ENCODE results near the gene LRIT3. TPM values are rescaled to one million over a fixed set of nuclear protein-coding genes. Genes with fewer than 3 reads are reported as not detected.

Gene LRIT3
- total and polyA plus RNA-seq, 2 of the 8 experiments (the other 6 are each of a cell fraction or from before 2014, with no cell fraction given), result 0.11 TPM; not detected in 1

DNA sequence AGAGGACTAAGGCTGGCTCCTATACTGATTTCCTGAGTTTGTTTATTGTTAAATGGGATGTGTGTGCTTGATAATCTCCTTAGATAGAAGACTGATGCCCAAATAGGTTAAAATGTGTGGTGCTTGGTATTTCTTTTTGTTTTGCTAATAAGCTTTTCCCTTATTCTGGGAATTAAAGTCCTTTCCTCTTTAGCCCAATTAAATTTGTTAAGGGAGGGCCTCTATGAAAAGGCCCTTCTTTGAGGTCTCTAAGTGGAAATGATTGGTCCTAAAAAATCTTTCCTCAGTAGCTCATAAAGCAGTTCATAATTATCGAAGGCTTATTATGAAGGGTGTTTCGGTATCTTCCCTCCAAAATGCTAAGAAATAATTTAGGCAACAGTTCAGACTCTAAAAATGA lies 20.2 kb upstream of the LRIT3 start, which contains the start of gene RRH:
Gene RRH (plus strand): TSS at position 301 of the 400 bp plus-strand sequence. CDS start 56 bp downstream, at position 357.
- H2BK20ac ChIP-seq (ENCODE audit: low read length), result no peak within 1 kb of the TSS
- H3K23me2 ChIP-seq (ENCODE audit: low read depth, low read length), result no peaks in the 10 kb centered on the region; the same call in 1 of the 2 replicates
- no peak within 1 kb of the TSS for H2AK5ac ChIP-seq (ENCODE audit: low read depth, low read length)
- H3K14ac ChIP-seq (ENCODE audit: insufficient read length), result no peak within 1 kb of the TSS
- H3K79me2 ChIP-seq (ENCODE audit: control insufficient read depth in 1 of 2, insufficient read depth in 2 of 2, low read length in 2 of 2), result no peaks in the 10 kb centered on the region
- H3K4me3 ChIP-seq (ENCODE audit: extremely low read depth in 1 of 4, insufficient read depth in 2 of 4, low read depth in 3 of 4, low read length in 4 of 4), result no peak within 1 kb of the TSS
- H3K18ac ChIP-seq (ENCODE audit: extremely low read depth, low read length), result no peak within 1 kb of the TSS
- no peak within 1 kb of the TSS for H3K56ac ChIP-seq (replicated peaks; ENCODE audit: insufficient read length, low read depth, low read length)
- no peaks in the 10 kb centered on the region for H3K79me1 ChIP-seq (ENCODE audit: low read depth, low read length)
- no peaks in the 10 kb centered on the region for H3K4me1 ChIP-seq (replicated peaks in 1 of 4; ENCODE audit: control insufficient read depth in 3 of 4, insufficient read depth in 4 of 4, low read length in 3 of 4)
- no peak for TF ChIP-seq CREB1 (IDR thresholded peaks at IDR 0.05)
- no peak for TF ChIP-seq SP2 (IDR thresholded peaks at IDR 0.05; ENCODE audit: low read length)
- TF ChIP-seq BRCA1 (IDR thresholded peaks at IDR 0.05; ENCODE audit: low read depth, low read length), result no peak
- no peak for TF ChIP-seq PHF8 (conservative IDR thresholded peaks at IDR 0.05; ENCODE audit: low read depth, low read length)
- no peak for TF ChIP-seq BCL11A (IDR thresholded peaks at IDR 0.05; ENCODE audit: low read depth in 2 of 2, low read length in 2 of 2)
- no peak for TF ChIP-seq CHD2 (IDR thresholded peaks at IDR 0.05; ENCODE audit: low read length)
- TF ChIP-seq RNF2 (IDR thresholded peaks at IDR 0.05; ENCODE audit: borderline replicate concordance, low read depth, low read length, missing control alignments, poor library complexity, severe bottlenecking), result no peak
- TF ChIP-seq SIX5 (IDR thresholded peaks at IDR 0.05; ENCODE audit: low read depth, low read length), result no peak
- ChIA-PET POLR2A (ENCODE audit: partially characterized antibody) (interaction anchor here (0.6 kb wide), 1 partner anchor 106 kb away, joined by 3 read pairs; no protein-coding TSS in a partner anchor), CTCF (ENCODE audit: partially characterized antibody) (interaction anchor here (0.6 to 3.8 kb wide), 6 partner anchors 11 to 1952 kb away, joined by 3 to 10 read pairs (median 4); no protein-coding TSS in a partner anchor)
- H3K9me3 ChIP-seq (ENCODE audit: insufficient read depth in 2 of 2, low read depth in 1 of 2, low read length in 1 of 2), result no peaks in the 10 kb centered on the region
- FAIRE-seq (no peak), DNase-seq (ENCODE audit: low read depth in 1 of 2, low spot score in 2 of 2) (no peak)
- H4K91ac ChIP-seq (replicated peaks; ENCODE audit: insufficient read length, low read length), result no peak within 1 kb of the TSS
- no peak within 1 kb of the TSS for H4K8ac ChIP-seq (ENCODE audit: extremely low read depth, insufficient read depth, low read length)
- H3K4me2 ChIP-seq (ENCODE audit: insufficient read depth in 1 of 2, low read depth in 2 of 2, low read length in 2 of 2), result no peak within 1 kb of the TSS
- H2BK5ac ChIP-seq (ENCODE audit: low read depth, low read length), result no peak within 1 kb of the TSS
- H2AFZ ChIP-seq (ENCODE audit: low read length), result no peak within 1 kb of the TSS
- H4K20me1 ChIP-seq (replicated peaks in 1 of 2; ENCODE audit: control insufficient read depth in 1 of 2, insufficient read depth in 2 of 2, low read length in 2 of 2), result no peaks in the 10 kb centered on the region
- H3K27me3 ChIP-seq (replicated peaks in 1 of 4; ENCODE audit: control insufficient read depth in 3 of 4, extremely low read depth in 1 of 4, insufficient read depth in 3 of 4, low read length in 3 of 4), result no peaks in the 10 kb centered on the region
- H3K36me3 ChIP-seq (ENCODE audit: control insufficient read depth in 2 of 4, insufficient read depth in 4 of 4, low read length in 3 of 4), result peaks cover 0 to 32% (median 15%) of the 10 kb centered on the region in 4 experiments; a peak in 6 of 8 replicates
- H4K5ac ChIP-seq (ENCODE audit: insufficient read length, low read depth, low read length), result no peak within 1 kb of the TSS
- H2BK15ac ChIP-seq (ENCODE audit: low read length), result no peak within 1 kb of the TSS
- H3K23ac ChIP-seq (ENCODE audit: insufficient read length), result no peak within 1 kb of the TSS
- H2BK120ac ChIP-seq (replicated peaks; ENCODE audit: low read depth, low read length), result no peak within 1 kb of the TSS
- H3K27ac ChIP-seq (ENCODE audit: low read depth, low read length), result no peak within 1 kb of the TSS
- H2BK12ac ChIP-seq (ENCODE audit: low read depth, low read length), result no peak within 1 kb of the TSS
- H3K9ac ChIP-seq (replicated peaks in 1 of 4; ENCODE audit: extremely low read depth in 1 of 4, low read depth in 3 of 4, low read length in 3 of 4), result no peak within 1 kb of the TSS
- 97% methylated on average over 2 of the region's 2 CpGs; no CpG with 5 or more reads in 1 of the 2 experiments for WGBS, 2 experiments (ENCODE audit: extremely low coverage in 1 of 2, insufficient coverage in 1 of 2, insufficient read length in 1 of 2, insufficient replicate concordance in 2 of 2, low coverage in 1 of 2, low lambda C conversion rate in 2 of 2, missing lambda C conversion rate in 1 of 2)
- no peak within 1 kb of the TSS for H3K4ac ChIP-seq (replicated peaks; ENCODE audit: insufficient read length, low read depth, low read length)

Measured in H1 (cell line).